ENCODE data around the gene BRIX1. TPM values are rescaled to one million over a fixed set of nuclear protein-coding genes. Genes with fewer than 3 reads are reported as not detected.

The BRIX1 gene
- polyA plus RNA-seq, 1 donor (not counting 4 experiments of a cell fraction or from before 2014, with no cell fraction given) = 63.0 TPM

GRCh38 chr5:34941936-34942335 is 26.4 kb downstream of the BRIX1 start:
- H3K9me1 ChIP-seq (ENCODE audit: control insufficient read depth, extremely low read depth, insufficient read depth, low read length) = no peaks in the 10 kb centered on the region
- no peaks in the 10 kb centered on the region for H3K9me3 ChIP-seq (ENCODE audit: control insufficient read depth, low read depth, low read length)
- H3K9ac ChIP-seq (ENCODE audit: control insufficient read depth, extremely low read depth, insufficient read depth, low read length) = no peak overlapping the region
- TF ChIP-seq CTCF (optimal IDR thresholded peaks at IDR 0.05 in 1 of 3, IDR thresholded peaks at IDR 0.05 in 1 of 3, conservative IDR thresholded peaks at IDR 0.05 in 1 of 3; ENCODE audit: extremely low read depth in 1 of 3, insufficient read depth in 2 of 3, low read length in 3 of 3) (no peak), EZH2 (IDR thresholded peaks at IDR 0.05; ENCODE audit: low read length) (no peak)
- no peak overlapping the region for H3K4me3 ChIP-seq (ENCODE audit: control insufficient read depth in 2 of 3, extremely low read depth in 1 of 3, insufficient read depth in 2 of 3, low read depth in 1 of 3, low read length in 3 of 3)
- no peaks in the 10 kb centered on the region for H4K20me1 ChIP-seq (ENCODE audit: control insufficient read depth, extremely low read depth, insufficient read depth, low read length)
- H3K27me3 ChIP-seq (ENCODE audit: control insufficient read depth, extremely low read depth, insufficient read depth, low read length) = no peaks in the 10 kb centered on the region
- dilution Hi-C loops (cut with MboI; ENCODE audit: extremely low pct_ligation_motif_present, low sequenced_read_pairs) = no loop called here
- H3K4me2 ChIP-seq (ENCODE audit: control insufficient read depth, extremely low read depth, insufficient read depth, low read depth, low read length) = no peak overlapping the region
- DNase-seq (ENCODE audit: low read depth, low spot score) = no peak
- no peak overlapping the region for H3K27ac ChIP-seq (ENCODE audit: control insufficient read depth, insufficient read depth, low read length)
- FAIRE-seq = no peak
- no peaks in the 10 kb centered on the region for H3K79me2 ChIP-seq (ENCODE audit: control insufficient read depth, insufficient read depth, low read length)
- peaks cover 14 to 16% of the 10 kb centered on the region in 2 experiments for H3K36me3 ChIP-seq (ENCODE audit: control insufficient read depth in 2 of 2, extremely low read depth in 1 of 2, insufficient read depth in 2 of 2, low read length in 2 of 2)
- no peaks in the 10 kb centered on the region for H3K4me1 ChIP-seq (ENCODE audit: control insufficient read depth, extremely low read depth, insufficient read depth, low read length)
- H2AFZ ChIP-seq (ENCODE audit: control insufficient read depth, low read length) = no peak overlapping the region

- dilution Hi-C loops (cut with MboI; ENCODE audit: extremely low pct_ligation_motif_present, low sequenced_read_pairs) = no loop called here
- H4K20me1 ChIP-seq (ENCODE audit: control insufficient read depth, extremely low read depth, insufficient read depth, low read length) = no peaks in the 10 kb centered on the region
- no peaks in the 10 kb centered on the region for H3K27me3 ChIP-seq (ENCODE audit: control insufficient read depth, extremely low read depth, insufficient read depth, low read length)
- FAIRE-seq = no peak
- DNase-seq (ENCODE audit: low read depth, low spot score) = no peak
- no peaks in the 10 kb centered on the region for H3K9me3 ChIP-seq (ENCODE audit: control insufficient read depth, low read depth, low read length)
- peaks cover 5 to 9% of the 10 kb centered on the region in 2 experiments for H3K36me3 ChIP-seq (ENCODE audit: control insufficient read depth in 2 of 2, extremely low read depth in 1 of 2, insufficient read depth in 2 of 2, low read length in 2 of 2)
- H3K9me1 ChIP-seq (ENCODE audit: control insufficient read depth, extremely low read depth, insufficient read depth, low read length) = no peaks in the 10 kb centered on the region
- no peaks in the 10 kb centered on the region for H3K4me1 ChIP-seq (ENCODE audit: control insufficient read depth, extremely low read depth, insufficient read depth, low read length)
- TF ChIP-seq CTCF (optimal IDR thresholded peaks at IDR 0.05 in 1 of 3, IDR thresholded peaks at IDR 0.05 in 1 of 3, conservative IDR thresholded peaks at IDR 0.05 in 1 of 3; ENCODE audit: extremely low read depth in 1 of 3, insufficient read depth in 2 of 3, low read length in 3 of 3) = no peak
- no peaks in the 10 kb centered on the region for H3K79me2 ChIP-seq (ENCODE audit: control insufficient read depth, insufficient read depth, low read length)
- no peak overlapping the region for H3K27ac ChIP-seq (ENCODE audit: control insufficient read depth, insufficient read depth, low read length)
- H3K9ac ChIP-seq (ENCODE audit: control insufficient read depth, extremely low read depth, insufficient read depth, low read length) = no peak overlapping the region
- H2AFZ ChIP-seq (ENCODE audit: control insufficient read depth, low read length) = no peak overlapping the region
- H3K4me3 ChIP-seq (ENCODE audit: control insufficient read depth in 2 of 3, extremely low read depth in 1 of 3, insufficient read depth in 2 of 3, low read depth in 1 of 3, low read length in 3 of 3) = no peak overlapping the region
- no peak overlapping the region for H3K4me2 ChIP-seq (ENCODE audit: control insufficient read depth, extremely low read depth, insufficient read depth, low read depth, low read length)
These were observed 28.5 kb downstream of the BRIX1 start for GRCh38 chr5:34944044-34944443.

Measured in keratinocyte (primary cell).